GM23338 (cell line): ENCODE measurements around the gene AQP6. TPM values are rescaled to one million over a fixed set of nuclear protein-coding genes. Genes with fewer than 3 reads are reported as not detected.

ENCODE experiments used
- ATAC-seq: fragments of 200-7000 bp; cut with Tn5 transposase; 3 replicates; pipeline ENCODE4 v1.9.1; 2020
- DNase-seq: peaks from one replicate; pipeline ENCODE4 v3.0.0-alpha.2; 2015; ENCODE audit warnings: low spot score
- H2AFZ ChIP-seq: fragments of 200-600 bp; sonication (generic); 2 replicates; pipeline ENCODE4 v1.8.0; 2016; ENCODE audit warnings: antibody characterized with exemption, mild to moderate bottlenecking, moderate library complexity
- H3F3A ChIP-seq: fragments of 200-600 bp; sonication (generic); replicated peaks from 2 replicates; pipeline ENCODE4 v1.8.0; 2017; ENCODE audit warnings: antibody characterized with exemption, mixed run types, low read depth
- H3K27ac ChIP-seq: fragments of 200-600 bp; sonication (generic); 2 replicates; pipeline ENCODE4 v1.6.1; 2016; ENCODE audit warnings: low read depth
- H3K27me3 ChIP-seq: fragments of 200-600 bp; sonication (generic); 2 replicates; pipeline ENCODE4 v1.8.0; 2016; ENCODE audit warnings: mild to moderate bottlenecking, mixed run types, moderate library complexity; ENCODE audit not compliant: insufficient read depth
- H3K36me3 ChIP-seq: fragments of 200-600 bp; sonication (generic); 2 replicates; pipeline ENCODE4 v1.8.0; 2016; ENCODE audit warnings: mild to moderate bottlenecking; ENCODE audit not compliant: insufficient read depth
- H3K4me1 ChIP-seq: fragments of 200-600 bp; sonication (generic); 2 replicates; pipeline ENCODE4 v1.8.0; 2016; ENCODE audit warnings: mild to moderate bottlenecking, moderate library complexity; ENCODE audit not compliant: insufficient read depth
- H3K4me2 ChIP-seq: fragments of 200-600 bp; sonication (generic); 2 replicates; pipeline ENCODE4 v1.7.1; 2017; ENCODE audit warnings: mixed run types
- H3K4me3 ChIP-seq: fragments of 200-600 bp; sonication (generic); 2 replicates; pipeline ENCODE4 v1.6.1; 2016; ENCODE audit warnings: mixed run types
- H3K79me2 ChIP-seq: fragments of 200-600 bp; sonication (generic); replicated peaks from 2 replicates; pipeline ENCODE4 v1.8.0; 2017; ENCODE audit warnings: mild to moderate bottlenecking; ENCODE audit not compliant: insufficient read depth
- H3K9me2 ChIP-seq: fragments of 200-600 bp; sonication (generic); 2 replicates; pipeline ENCODE4 v1.8.0; 2017; ENCODE audit not compliant: insufficient read depth
- H4K20me1 ChIP-seq: fragments of 200-600 bp; sonication (generic); replicated peaks from 2 replicates; pipeline ENCODE4 v1.8.0; 2017; ENCODE audit warnings: mild to moderate bottlenecking; ENCODE audit not compliant: insufficient read depth
- H3K27ac Mint-ChIP-seq: 2 replicates; pipeline ENCODE4 v1.8.0; 2020; ENCODE audit warnings: inconsistent platforms, mild to moderate bottlenecking, moderate library complexity, mixed read lengths
- H3K27me3 Mint-ChIP-seq: 3 replicates; pipeline ENCODE4 v1.8.0; 2022; ENCODE audit warnings: low read depth, mild to moderate bottlenecking, moderate library complexity, mixed read lengths, inconsistent platforms; ENCODE audit not compliant: insufficient read depth, poor library complexity
- H3K36me3 Mint-ChIP-seq: 3 replicates; pipeline ENCODE4 v1.8.0; 2021; ENCODE audit warnings: low read depth, mild to moderate bottlenecking, inconsistent platforms, moderate library complexity, mixed read lengths
- H3K4me1 Mint-ChIP-seq: 3 replicates; pipeline ENCODE4 v1.8.0; 2020; ENCODE audit warnings: mild to moderate bottlenecking, inconsistent platforms, mixed read lengths
- H3K4me3 Mint-ChIP-seq: 3 replicates; pipeline ENCODE4 v1.8.0; 2021; ENCODE audit warnings: moderate library complexity, mild to moderate bottlenecking, inconsistent platforms, mixed read lengths
- H3K9me3 Mint-ChIP-seq: 3 replicates; pipeline ENCODE4 v1.8.0; 2020; ENCODE audit warnings: moderate library complexity, mild to moderate bottlenecking, inconsistent platforms, mixed read lengths
- CREB1 ChIP-seq: fragments of 250-450 bp; sonication (Bioruptor Pico); IDR thresholded peaks from 2 replicates; pipeline ENCODE4 v1.5.0; 2020; ENCODE audit warnings: low read depth, mild to moderate bottlenecking, moderate library complexity
- ETS1 ChIP-seq: IDR thresholded peaks from 2 replicates; pipeline ENCODE4 v1.6.1; 2016; ENCODE audit warnings: antibody characterized with exemption
- EZH2 ChIP-seq: fragments of 200-600 bp; sonication (generic); IDR thresholded peaks from one replicate; pipeline ENCODE4 v1.8.0; 2017; ENCODE audit warnings: antibody characterized with exemption, mild to moderate bottlenecking, low read depth; ENCODE audit not compliant: unreplicated experiment
- EZH2phosphoT487 ChIP-seq: fragments of 200-600 bp; sonication (generic); IDR thresholded peaks from one replicate; pipeline ENCODE4 v1.8.1; 2018; ENCODE audit warnings: antibody characterized with exemption; ENCODE audit not compliant: unreplicated experiment
- JUNB ChIP-seq: IDR thresholded peaks from one replicate; pipeline ENCODE4 v1.6.1; 2016; ENCODE audit warnings: antibody characterized with exemption; ENCODE audit not compliant: unreplicated experiment
- NANOG ChIP-seq: IDR thresholded peaks from 2 replicates; pipeline ENCODE4 v1.6.1; 2016; ENCODE audit warnings: antibody characterized with exemption, borderline replicate concordance
- POLR2AphosphoS5 ChIP-seq: IDR thresholded peaks from 2 replicates; pipeline ENCODE4 v1.6.1; 2016; ENCODE audit warnings: antibody characterized with exemption, low read depth
- REST ChIP-seq: IDR thresholded peaks from one replicate; pipeline ENCODE4 v1.6.1; 2018; ENCODE audit warnings: antibody characterized with exemption; ENCODE audit not compliant: unreplicated experiment
- STAT1 ChIP-seq: IDR thresholded peaks from one replicate; pipeline ENCODE4 v1.6.1; 2016; ENCODE audit warnings: antibody characterized with exemption; ENCODE audit not compliant: unreplicated experiment
- ZNF114 ChIP-seq: fragments of 250-450 bp; sonication (Bioruptor Pico); IDR thresholded peaks from 2 replicates; pipeline ENCODE4 v1.5.0; 2020; ENCODE audit warnings: mild to moderate bottlenecking, moderate library complexity
- ZNF331 ChIP-seq: fragments of 250-450 bp; sonication (Bioruptor Pico); IDR thresholded peaks from 2 replicates; pipeline ENCODE4 v1.5.0; 2020; ENCODE audit warnings: low read depth, mild to moderate bottlenecking, moderate library complexity
- ZNF462 ChIP-seq: fragments of 250-450 bp; sonication (Bioruptor Pico); IDR thresholded peaks from 2 replicates; pipeline ENCODE4 v1.5.0; 2020; ENCODE audit warnings: mild to moderate bottlenecking, moderate library complexity
- polyA plus RNA-seq: library from polyadenylated mRNA; unstranded; fragments of >200 nt; fragmentation: Nextera tagmentation; extraction: Ambion mirVana; gene quantifications from 2 replicates; pipeline ENCODE4 v1.2.1, GENCODE V29; 2016
- total RNA-seq: library from RNA; depleted of rRNA; stranded (reverse); fragments of >200 nt; shearing (Covaris generic); gene quantifications from 2 replicates; pipeline ENCODE4 v1.2.3, GENCODE V29; 2014

AQP6 gene
- total and polyA plus RNA-seq, 2 experiments from 2014 or later, result 0.08 TPM; not detected in 1

GRCh38 chr12:49947593-49948226, 25.0 kb upstream of the AQP6 start:
- H3K4me1 Mint-ChIP-seq, result peaks cover 29% of the 10 kb centered on the region
- no peaks in the 10 kb centered on the region for H3K79me2 ChIP-seq
- H3K36me3 ChIP-seq, result no peaks in the 10 kb centered on the region
- H3K27ac Mint-ChIP-seq, result no peak overlapping the region; the same call in 1 of the 2 replicates
- no peaks in the 10 kb centered on the region for H3K36me3 Mint-ChIP-seq
- no peaks in the 10 kb centered on the region for H4K20me1 ChIP-seq
- no peaks in the 10 kb centered on the region for H3K9me3 Mint-ChIP-seq
- H3K27ac ChIP-seq, result no peak overlapping the region
- peaks cover 26% of the 10 kb centered on the region for H3K4me1 ChIP-seq
- DNase-seq (no peak), ATAC-seq (no peak)
- no peak for TF ChIP-seq ZNF331 (CRISPR knock-in tag)
- TF ChIP-seq ETS1, result no peak
- TF ChIP-seq ZNF462, result no peak
- no peak for TF ChIP-seq EZH2
- no peak for TF ChIP-seq POLR2AphosphoS5
- no peak for TF ChIP-seq STAT1
- TF ChIP-seq NANOG, result no peak
- no peak for TF ChIP-seq EZH2phosphoT487
- no peak for TF ChIP-seq REST
- TF ChIP-seq JUNB, result no peak
- TF ChIP-seq CREB1 (CRISPR knock-in tag), result no peak
- TF ChIP-seq ZNF114 (CRISPR knock-in tag), result no peak
- H3K4me2 ChIP-seq, result no peak overlapping the region
- H3K27me3 ChIP-seq, result no peaks in the 10 kb centered on the region
- H3K9me2 ChIP-seq, result no peaks in the 10 kb centered on the region
- no peak overlapping the region for H3K4me3 ChIP-seq
- peaks cover 15% of the 10 kb centered on the region for H3K27me3 Mint-ChIP-seq
- no peak overlapping the region for H3K4me3 Mint-ChIP-seq
- 0 out of 2 replicates have a peak overlapping the region, but pooled peaks have one; percentile 38 for H2AFZ ChIP-seq
- H3F3A ChIP-seq, result no peaks in the 10 kb centered on the region
